Esophagus muscularis mucosa (tissue), 3 donors: Measurements from ENCODE around the gene DDI2.

Experiments
- CTCF ChIP-seq, 3 experiments: fragments of 200-600 bp in 2 of 3; fragments of 450-650 bp in 1 of 3; sonication (generic) in 2 of 3; IDR thresholded peaks; one replicate each; pipeline ENCODE4 v1.5.1; 2017 to 2019; ENCODE audit warnings: antibody characterized with exemption in 3 of 3, mild to moderate bottlenecking in 2 of 3, moderate library complexity in 1 of 3
- POLR2AphosphoS5 ChIP-seq, 2 donors: sonication (generic); formaldehyde crosslinking; IDR thresholded peaks; one replicate each; pipeline ENCODE4 v1.6.1; 2017; ENCODE audit warnings: antibody characterized with exemption in 2 of 2

GRCh38 chr1:15610167-15610566, 7.1 kb upstream of the DDI2 start:
- TF ChIP-seq POLR2AphosphoS5 (IDR thresholded peaks at IDR 0.05) (no peak), CTCF (IDR thresholded peaks at IDR 0.05) (no peak)
